ENCODE results near the gene SOWAHC. TPM values are rescaled to one million over a fixed set of nuclear protein-coding genes. Genes with fewer than 3 reads are reported as not detected.

Gene SOWAHC
- total and polyA plus RNA-seq, 2 of the 13 experiments (the other 11 are each of a cell fraction or from before 2014, with no cell fraction given) = 21.2 to 22.5 TPM

DNA sequence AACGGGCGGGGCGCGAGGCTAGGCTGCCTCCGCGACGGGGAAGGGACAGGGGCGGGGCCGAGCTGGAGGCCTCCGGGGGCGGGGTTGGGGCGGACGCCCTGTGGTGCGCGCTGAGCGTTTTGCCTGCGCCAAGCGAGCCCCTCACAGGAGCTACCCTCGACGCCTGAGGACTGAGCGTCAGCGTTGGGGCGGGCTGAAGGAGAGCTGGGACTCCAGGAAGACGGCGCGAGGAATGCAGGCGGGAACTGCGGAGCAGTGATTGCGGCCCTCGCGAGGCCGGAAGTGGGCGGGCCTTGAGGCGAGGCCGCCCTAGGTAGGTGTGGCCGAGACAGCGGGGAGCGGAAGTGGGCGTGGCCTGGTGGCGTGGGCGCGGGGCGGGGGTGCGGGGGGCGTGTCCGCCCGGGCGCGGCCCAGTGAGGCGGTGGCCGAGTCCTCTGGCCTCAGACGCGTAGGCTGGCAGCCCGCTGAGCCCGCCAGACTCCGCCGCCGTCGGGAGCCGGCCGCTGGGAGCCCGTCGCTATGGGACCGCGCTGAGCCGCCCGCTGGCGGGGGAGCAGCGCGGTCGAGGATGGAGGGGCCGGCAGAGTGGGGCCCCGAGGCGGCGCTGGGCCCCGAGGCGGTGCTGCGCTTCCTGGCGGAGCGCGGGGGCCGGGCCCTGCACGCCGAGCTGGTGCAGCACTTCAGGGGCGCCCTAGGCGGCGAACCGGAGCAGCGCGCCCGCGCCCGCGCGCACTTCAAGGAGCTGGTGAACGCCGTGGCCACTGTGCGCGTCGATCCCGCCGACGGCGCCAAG is at the start of gene SOWAHC, which contains the start of gene SEPTIN10 (continued):
- TF ChIP-seq HDAC6 (IDR thresholded peaks at IDR 0.05; ENCODE audit: low read depth, low read length) (no peak), ZNF446 (CRISPR knock-in tag; IDR thresholded peaks at IDR 0.05) (peak; percentile 76; the same call in 1 of the 2 replicates), NPAS2 (CRISPR knock-in tag; IDR thresholded peaks at IDR 0.05; ENCODE audit: borderline replicate concordance) (no peak), DMAP1 (CRISPR knock-in tag; IDR thresholded peaks at IDR 0.05) (peak; percentile 83), REPIN1 (CRISPR knock-in tag; IDR thresholded peaks at IDR 0.05; ENCODE audit: borderline replicate concordance, low read depth) (peak; percentile 75; the same call in 1 of the 2 replicates), REL (CRISPR knock-in tag; conservative IDR thresholded peaks at IDR 0.05) (no peak), FIP1L1 (IDR thresholded peaks at IDR 0.05; ENCODE audit: borderline replicate concordance, insufficient read depth, low read depth, low read length) (no peak), TP53 (CRISPR knock-in tag; conservative IDR thresholded peaks at IDR 0.05) (peak; percentile 80; the same call in 1 of the 2 replicates), ZBTB39 (CRISPR knock-in tag; IDR thresholded peaks at IDR 0.05) (peak; percentile 94), ZNF569 (CRISPR knock-in tag; IDR thresholded peaks at IDR 0.05; ENCODE audit: borderline replicate concordance) (no peak), ZFP82 (CRISPR knock-in tag; IDR thresholded peaks at IDR 0.05; ENCODE audit: borderline replicate concordance) (peak; percentile 82; the same call in 1 of the 2 replicates)
- TF ChIP-seq, protein P1, sequence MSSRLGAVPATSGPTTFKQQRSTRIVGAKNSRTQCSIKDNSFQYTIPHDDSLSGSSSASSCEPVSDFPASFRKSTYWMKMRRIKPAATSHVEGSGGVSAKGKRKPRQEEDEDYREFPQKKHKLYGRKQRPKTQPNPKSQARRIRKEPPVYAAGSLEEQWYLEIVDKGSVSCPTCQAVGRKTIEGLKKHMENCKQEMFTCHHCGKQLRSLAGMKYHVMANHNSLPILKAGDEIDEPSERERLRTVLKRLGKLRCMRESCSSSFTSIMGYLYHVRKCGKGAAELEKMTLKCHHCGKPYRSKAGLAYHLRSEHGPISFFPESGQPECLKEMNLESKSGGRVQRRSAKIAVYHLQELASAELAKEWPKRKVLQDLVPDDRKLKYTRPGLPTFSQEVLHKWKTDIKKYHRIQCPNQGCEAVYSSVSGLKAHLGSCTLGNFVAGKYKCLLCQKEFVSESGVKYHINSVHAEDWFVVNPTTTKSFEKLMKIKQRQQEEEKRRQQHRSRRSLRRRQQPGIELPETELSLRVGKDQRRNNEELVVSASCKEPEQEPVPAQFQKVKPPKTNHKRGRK (CRISPR knock-in tag; IDR thresholded peaks at IDR 0.05) = no peak
- TF ChIP-seq, protein P2, sequence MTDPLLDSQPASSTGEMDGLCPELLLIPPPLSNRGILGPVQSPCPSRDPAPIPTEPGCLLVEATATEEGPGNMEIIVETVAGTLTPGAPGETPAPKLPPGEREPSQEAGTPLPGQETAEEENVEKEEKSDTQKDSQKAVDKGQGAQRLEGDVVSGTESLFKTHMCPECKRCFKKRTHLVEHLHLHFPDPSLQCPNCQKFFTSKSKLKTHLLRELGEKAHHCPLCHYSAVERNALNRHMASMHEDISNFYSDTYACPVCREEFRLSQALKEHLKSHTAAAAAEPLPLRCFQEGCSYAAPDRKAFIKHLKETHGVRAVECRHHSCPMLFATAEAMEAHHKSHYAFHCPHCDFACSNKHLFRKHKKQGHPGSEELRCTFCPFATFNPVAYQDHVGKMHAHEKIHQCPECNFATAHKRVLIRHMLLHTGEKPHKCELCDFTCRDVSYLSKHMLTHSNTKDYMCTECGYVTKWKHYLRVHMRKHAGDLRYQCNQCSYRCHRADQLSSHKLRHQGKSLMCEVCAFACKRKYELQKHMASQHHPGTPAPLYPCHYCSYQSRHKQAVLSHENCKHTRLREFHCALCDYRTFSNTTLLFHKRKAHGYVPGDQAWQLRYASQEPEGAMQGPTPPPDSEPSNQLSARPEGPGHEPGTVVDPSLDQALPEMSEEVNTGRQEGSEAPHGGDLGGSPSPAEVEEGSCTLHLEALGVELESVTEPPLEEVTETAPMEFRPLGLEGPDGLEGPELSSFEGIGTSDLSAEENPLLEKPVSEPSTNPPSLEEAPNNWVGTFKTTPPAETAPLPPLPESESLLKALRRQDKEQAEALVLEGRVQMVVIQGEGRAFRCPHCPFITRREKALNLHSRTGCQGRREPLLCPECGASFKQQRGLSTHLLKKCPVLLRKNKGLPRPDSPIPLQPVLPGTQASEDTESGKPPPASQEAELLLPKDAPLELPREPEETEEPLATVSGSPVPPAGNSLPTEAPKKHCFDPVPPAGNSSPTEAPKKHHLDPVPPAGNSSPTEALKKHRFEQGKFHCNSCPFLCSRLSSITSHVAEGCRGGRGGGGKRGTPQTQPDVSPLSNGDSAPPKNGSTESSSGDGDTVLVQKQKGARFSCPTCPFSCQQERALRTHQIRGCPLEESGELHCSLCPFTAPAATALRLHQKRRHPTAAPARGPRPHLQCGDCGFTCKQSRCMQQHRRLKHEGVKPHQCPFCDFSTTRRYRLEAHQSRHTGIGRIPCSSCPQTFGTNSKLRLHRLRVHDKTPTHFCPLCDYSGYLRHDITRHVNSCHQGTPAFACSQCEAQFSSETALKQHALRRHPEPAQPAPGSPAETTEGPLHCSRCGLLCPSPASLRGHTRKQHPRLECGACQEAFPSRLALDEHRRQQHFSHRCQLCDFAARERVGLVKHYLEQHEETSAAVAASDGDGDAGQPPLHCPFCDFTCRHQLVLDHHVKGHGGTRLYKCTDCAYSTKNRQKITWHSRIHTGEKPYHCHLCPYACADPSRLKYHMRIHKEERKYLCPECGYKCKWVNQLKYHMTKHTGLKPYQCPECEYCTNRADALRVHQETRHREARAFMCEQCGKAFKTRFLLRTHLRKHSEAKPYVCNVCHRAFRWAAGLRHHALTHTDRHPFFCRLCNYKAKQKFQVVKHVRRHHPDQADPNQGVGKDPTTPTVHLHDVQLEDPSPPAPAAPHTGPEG (CRISPR knock-in tag; IDR thresholded peaks at IDR 0.05) = no peak
- TF ChIP-seq, protein P3, sequence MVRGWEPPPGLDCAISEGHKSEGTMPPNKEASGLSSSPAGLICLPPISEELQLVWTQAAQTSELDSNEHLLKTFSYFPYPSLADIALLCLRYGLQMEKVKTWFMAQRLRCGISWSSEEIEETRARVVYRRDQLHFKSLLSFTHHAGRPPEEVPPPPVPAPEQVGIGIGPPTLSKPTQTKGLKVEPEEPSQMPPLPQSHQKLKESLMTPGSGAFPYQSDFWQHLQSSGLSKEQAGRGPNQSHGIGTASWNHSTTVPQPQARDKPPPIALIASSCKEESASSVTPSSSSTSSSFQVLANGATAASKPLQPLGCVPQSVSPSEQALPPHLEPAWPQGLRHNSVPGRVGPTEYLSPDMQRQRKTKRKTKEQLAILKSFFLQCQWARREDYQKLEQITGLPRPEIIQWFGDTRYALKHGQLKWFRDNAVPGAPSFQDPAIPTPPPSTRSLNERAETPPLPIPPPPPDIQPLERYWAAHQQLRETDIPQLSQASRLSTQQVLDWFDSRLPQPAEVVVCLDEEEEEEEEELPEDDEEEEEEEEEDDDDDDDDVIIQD (CRISPR knock-in tag; IDR thresholded peaks at IDR 0.05; ENCODE audit: low read depth) = peak; percentile 86
